Smooth muscle cell (in vitro differentiated cells): ENCODE measurements around the gene AGPAT4. TPM values are rescaled to one million over a fixed set of nuclear protein-coding genes. Genes with fewer than 3 reads are reported as not detected.
"Not testable (repeated sequence)": the region's sequence is repeated elsewhere in the genome, so short reads cannot be mapped to it uniquely, and the experiment has no call there.

Source experiments
- DNase-seq: peaks from one replicate; lab custom pipeline; 2025; ENCODE audit not compliant: unreplicated experiment; lab: John Stamatoyannopoulos, UW
- H2AFZ ChIP-seq: fragments of 200-600 bp; sonication (generic); 2 replicates; pipeline ENCODE4 v1.6.0; 2016; ENCODE audit warnings: antibody characterized with exemption, low read depth, mild to moderate bottlenecking
- H3F3A ChIP-seq: fragments of 200-600 bp; sonication (generic); 2 replicates; pipeline ENCODE4 v1.6.0; 2017; ENCODE audit warnings: antibody characterized with exemption, low read depth
- H3K27ac ChIP-seq: fragments of 200-600 bp; sonication (generic); 2 replicates; pipeline ENCODE4 v1.5.1; 2016; ENCODE audit warnings: low read depth, mild to moderate bottlenecking
- H3K27me3 ChIP-seq: fragments of 200-600 bp; sonication (generic); 2 replicates; pipeline ENCODE4 v1.6.1; 2016; ENCODE audit warnings: low read depth, mild to moderate bottlenecking
- H3K36me3 ChIP-seq: fragments of 200-600 bp; sonication (generic); 2 replicates; pipeline ENCODE4 v1.5.1; 2016; ENCODE audit warnings: low read depth
- H3K4me1 ChIP-seq: fragments of 200-600 bp; sonication (generic); 2 replicates; pipeline ENCODE4 v1.5.1; 2016; ENCODE audit warnings: low read depth
- H3K4me2 ChIP-seq: fragments of 200-600 bp; sonication (generic); 2 replicates; pipeline ENCODE4 v1.6.0; 2016; ENCODE audit warnings: mild to moderate bottlenecking
- H3K4me3 ChIP-seq: fragments of 200-600 bp; sonication (generic); 2 replicates; pipeline ENCODE4 v1.5.1; 2016; ENCODE audit warnings: mild to moderate bottlenecking
- H3K79me2 ChIP-seq: fragments of 200-600 bp; sonication (generic); 2 replicates; pipeline ENCODE4 v1.6.0; 2016; ENCODE audit warnings: low read depth, mild to moderate bottlenecking
- H3K9ac ChIP-seq: fragments of 200-600 bp; sonication (generic); 2 replicates; pipeline ENCODE4 v1.6.0; 2016; ENCODE audit warnings: low read depth
- H3K9me3 ChIP-seq: fragments of 200-600 bp; sonication (generic); replicated peaks from 2 replicates; pipeline ENCODE4 v1.5.1; 2016; ENCODE audit warnings: low read depth
- H4K20me1 ChIP-seq: fragments of 200-600 bp; sonication (generic); 2 replicates; pipeline ENCODE4 v1.6.0; 2016; ENCODE audit warnings: low read depth
- WGBS: methylation state at CpG from one replicate; pipeline ENCODE4 v1.1.7; 2016; ENCODE audit warnings: low lambda C conversion rate; 5-methylcytosine and 5-hydroxymethylcytosine counted together
- polyA plus RNA-seq: library from polyadenylated mRNA; unstranded; fragments of >200 nt; fragmentation: Nextera tagmentation; extraction: Ambion mirVana; gene quantifications from 2 replicates; pipeline ENCODE4 v1.2.1, GENCODE V29; 2016
- total RNA-seq: library from RNA; depleted of rRNA; stranded (reverse); fragments of >200 nt; gene quantifications from 2 replicates; pipeline ENCODE4 v1.2.3, GENCODE V29; 2014
- TF ChIP-seq, protein P1 (sequence below): fragments of 200-600 bp; sonication (generic); IDR thresholded peaks from 2 replicates; pipeline ENCODE4 v1.5.1; 2017; ENCODE audit warnings: borderline replicate concordance, mild to moderate bottlenecking, antibody characterized with exemption; ENCODE audit not compliant: insufficient read depth, poor library complexity, severe bottlenecking

AGPAT4 gene
- total and polyA plus RNA-seq, 2 experiments from 2014 or later, result 51.4 to 51.8 TPM

DNA sequence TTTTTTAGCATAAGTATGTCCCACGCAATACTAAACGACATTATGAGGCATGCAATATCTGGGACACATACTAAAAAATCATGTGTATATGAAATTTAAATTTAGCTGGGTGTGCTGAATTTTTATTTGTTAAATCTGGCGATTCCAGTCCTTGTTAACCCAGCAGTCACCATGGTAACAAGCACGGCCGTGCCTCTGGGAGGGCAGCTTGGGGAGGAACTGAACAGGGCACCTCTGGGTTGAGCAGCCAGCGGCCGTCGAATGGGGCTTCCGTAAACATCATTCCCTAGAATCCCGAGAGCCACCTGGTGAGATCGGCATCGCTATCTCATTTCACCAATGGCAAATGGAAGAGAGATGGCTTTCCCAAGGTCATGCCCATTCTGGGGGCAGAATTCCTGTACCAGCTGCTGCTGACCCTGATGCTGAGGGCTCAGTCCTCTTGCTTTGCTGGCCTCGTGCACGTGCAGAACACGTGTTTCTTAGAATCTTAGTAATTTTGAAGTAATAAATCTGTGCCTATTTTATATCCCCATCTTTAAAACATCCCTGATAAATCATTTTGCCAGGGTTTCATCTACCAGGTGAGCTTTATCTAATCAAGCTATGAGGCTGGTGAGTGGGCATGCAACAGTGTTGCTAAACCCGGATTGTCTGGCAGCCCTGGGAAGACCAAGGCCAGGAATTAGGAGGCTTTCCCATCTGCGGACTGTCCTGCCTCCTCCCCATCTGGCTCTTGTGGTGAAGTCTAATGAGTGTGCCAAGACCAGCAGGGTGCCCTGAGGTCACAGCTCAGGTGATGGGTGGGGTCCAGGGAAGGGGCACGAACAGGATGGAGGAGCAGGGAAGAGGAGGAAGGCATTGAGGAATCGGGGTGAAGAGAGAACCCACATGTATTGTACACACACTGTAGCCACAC is 85.1 kb downstream of the AGPAT4 start:
- DNase-seq, result no peak
- TF ChIP-seq, protein P1, sequence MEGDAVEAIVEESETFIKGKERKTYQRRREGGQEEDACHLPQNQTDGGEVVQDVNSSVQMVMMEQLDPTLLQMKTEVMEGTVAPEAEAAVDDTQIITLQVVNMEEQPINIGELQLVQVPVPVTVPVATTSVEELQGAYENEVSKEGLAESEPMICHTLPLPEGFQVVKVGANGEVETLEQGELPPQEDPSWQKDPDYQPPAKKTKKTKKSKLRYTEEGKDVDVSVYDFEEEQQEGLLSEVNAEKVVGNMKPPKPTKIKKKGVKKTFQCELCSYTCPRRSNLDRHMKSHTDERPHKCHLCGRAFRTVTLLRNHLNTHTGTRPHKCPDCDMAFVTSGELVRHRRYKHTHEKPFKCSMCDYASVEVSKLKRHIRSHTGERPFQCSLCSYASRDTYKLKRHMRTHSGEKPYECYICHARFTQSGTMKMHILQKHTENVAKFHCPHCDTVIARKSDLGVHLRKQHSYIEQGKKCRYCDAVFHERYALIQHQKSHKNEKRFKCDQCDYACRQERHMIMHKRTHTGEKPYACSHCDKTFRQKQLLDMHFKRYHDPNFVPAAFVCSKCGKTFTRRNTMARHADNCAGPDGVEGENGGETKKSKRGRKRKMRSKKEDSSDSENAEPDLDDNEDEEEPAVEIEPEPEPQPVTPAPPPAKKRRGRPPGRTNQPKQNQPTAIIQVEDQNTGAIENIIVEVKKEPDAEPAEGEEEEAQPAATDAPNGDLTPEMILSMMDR, result no peak
- no peak overlapping the region for H3K4me2 ChIP-seq
- no peak overlapping the region for H3K4me3 ChIP-seq
- H2AFZ ChIP-seq, result no peak overlapping the region
- WGBS, result 96% methylated on average over 19 of the region's 19 CpGs
- peaks cover 15% of the 10 kb centered on the region for H4K20me1 ChIP-seq
- peaks cover 79% of the 10 kb centered on the region for H3K79me2 ChIP-seq
- no peaks in the 10 kb centered on the region for H3K36me3 ChIP-seq
- no peak overlapping the region for H3K9ac ChIP-seq
- no peaks in the 10 kb centered on the region for H3K27me3 ChIP-seq
- peaks cover 2% of the 10 kb centered on the region for H3F3A ChIP-seq
- no peak overlapping the region for H3K27ac ChIP-seq
- no peaks in the 10 kb centered on the region for H3K9me3 ChIP-seq
- no peaks in the 10 kb centered on the region for H3K4me1 ChIP-seq

DNA sequence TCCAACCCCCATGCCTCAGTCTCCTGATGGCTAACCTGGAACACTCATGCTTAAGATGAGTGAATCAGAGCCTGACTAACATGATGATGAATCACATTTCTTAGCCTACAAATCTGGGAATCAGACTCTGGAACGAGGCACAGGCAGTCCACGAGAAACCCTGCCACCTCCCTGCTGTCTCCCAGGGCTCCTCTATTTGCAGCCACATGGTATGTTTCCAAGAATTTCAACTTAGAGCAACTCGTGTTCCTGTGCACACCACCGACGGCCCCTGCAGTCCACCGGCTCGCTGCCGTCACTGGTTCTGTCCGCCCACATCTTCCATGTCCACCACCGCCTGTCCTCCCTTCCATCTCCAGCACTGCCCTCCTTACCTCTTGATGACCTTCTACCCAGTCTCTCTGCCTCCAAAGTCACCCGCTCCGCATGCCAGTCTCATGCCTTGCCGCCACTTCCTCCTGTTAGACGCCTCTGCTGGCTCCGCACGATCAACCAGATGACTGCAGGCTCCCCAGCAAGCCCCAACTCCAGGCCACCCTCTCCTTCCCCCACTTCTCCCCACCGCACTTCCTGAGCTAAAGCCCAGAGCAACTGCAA is 87.6 kb downstream of the AGPAT4 start:
- H3K9me3 ChIP-seq, result no peaks in the 10 kb centered on the region
- H3K4me2 ChIP-seq, result peak overlapping the region; percentile 49
- no peaks in the 10 kb centered on the region for H3K4me1 ChIP-seq
- H3K27me3 ChIP-seq, result no peaks in the 10 kb centered on the region
- H2AFZ ChIP-seq, result no peak overlapping the region
- no peak overlapping the region for H3K4me3 ChIP-seq
- peaks cover 2% of the 10 kb centered on the region for H3F3A ChIP-seq
- peak overlapping the region; percentile 84 for H3K27ac ChIP-seq
- H3K79me2 ChIP-seq, result peaks cover 66% of the 10 kb centered on the region
- H3K36me3 ChIP-seq, result no peaks in the 10 kb centered on the region
- WGBS, result 53% methylated on average over 17 of the region's 17 CpGs
- H4K20me1 ChIP-seq, result peaks cover 15% of the 10 kb centered on the region
- H3K9ac ChIP-seq, result no peak overlapping the region
- TF ChIP-seq, protein P1, result no peak
- DNase-seq, result no peak

DNA sequence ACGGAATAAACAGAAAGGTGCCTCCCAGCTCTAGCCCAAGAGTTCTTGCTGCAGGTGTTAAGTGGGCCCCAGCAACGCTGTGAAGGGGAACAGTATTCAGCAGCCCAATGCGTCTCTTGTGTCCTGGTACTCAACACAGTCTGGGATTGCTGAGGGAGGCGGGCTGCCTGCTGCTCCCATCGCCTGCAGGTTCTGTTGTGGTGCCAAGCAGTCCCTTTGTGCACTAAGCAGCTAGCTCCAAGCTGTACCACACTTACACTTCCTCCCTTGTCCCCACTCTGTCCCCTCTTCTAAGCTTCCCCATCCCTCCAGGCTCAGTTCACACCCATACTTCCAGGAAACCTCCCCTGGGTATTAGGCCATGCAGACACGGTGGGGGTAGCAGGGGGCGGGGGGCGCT is 92.7 kb downstream of the AGPAT4 start:
- no peak overlapping the region for H3K4me2 ChIP-seq
- no peaks in the 10 kb centered on the region for H3K4me1 ChIP-seq
- no peak overlapping the region for H3K27ac ChIP-seq
- H3K36me3 ChIP-seq, result peaks cover 3% of the 10 kb centered on the region
- peaks cover 2% of the 10 kb centered on the region for H3F3A ChIP-seq
- TF ChIP-seq, protein P1, result no peak
- no peaks in the 10 kb centered on the region for H3K9me3 ChIP-seq
- H4K20me1 ChIP-seq, result no peaks in the 10 kb centered on the region
- no peak overlapping the region for H3K4me3 ChIP-seq
- no peak overlapping the region for H3K9ac ChIP-seq
- no peak overlapping the region for H2AFZ ChIP-seq
- H3K79me2 ChIP-seq, result peaks cover 43% of the 10 kb centered on the region
- DNase-seq, result no peak
- H3K27me3 ChIP-seq, result no peaks in the 10 kb centered on the region
- WGBS, result 98% methylated on average over 8 of the region's 8 CpGs

DNA sequence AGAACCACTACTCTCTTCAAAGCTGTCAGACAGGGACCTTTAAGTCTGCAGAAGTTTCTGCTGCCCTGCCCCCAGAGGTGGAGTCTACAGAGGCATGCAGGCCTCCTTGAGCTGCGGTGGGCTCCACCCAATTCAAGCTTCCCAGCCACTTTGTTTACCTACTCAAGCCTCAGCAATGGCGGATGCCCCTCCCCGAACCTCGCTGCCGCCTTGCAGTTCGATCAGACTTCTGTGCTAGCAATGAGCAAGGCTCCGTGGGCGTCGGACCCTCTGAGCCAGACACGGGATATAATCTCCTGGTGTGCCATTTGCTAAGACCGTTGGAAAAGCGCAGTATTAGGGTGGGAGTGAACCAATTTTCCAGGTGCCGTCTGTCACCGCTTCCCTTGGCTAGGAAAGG is 95.7 kb downstream of the AGPAT4 start:
- H3K4me1 ChIP-seq, H3K9me3 ChIP-seq, H3K4me3 ChIP-seq, H3K9ac ChIP-seq, H4K20me1 ChIP-seq, H3K27me3 ChIP-seq, H3K4me2 ChIP-seq, DNase-seq, H3K27ac ChIP-seq, H2AFZ ChIP-seq, H3F3A ChIP-seq, H3K36me3 ChIP-seq: not testable (repeated sequence)
- peaks cover 31% of the 10 kb centered on the region for H3K79me2 ChIP-seq
- 99% methylated on average over 14 of the region's 14 CpGs for WGBS

DNA sequence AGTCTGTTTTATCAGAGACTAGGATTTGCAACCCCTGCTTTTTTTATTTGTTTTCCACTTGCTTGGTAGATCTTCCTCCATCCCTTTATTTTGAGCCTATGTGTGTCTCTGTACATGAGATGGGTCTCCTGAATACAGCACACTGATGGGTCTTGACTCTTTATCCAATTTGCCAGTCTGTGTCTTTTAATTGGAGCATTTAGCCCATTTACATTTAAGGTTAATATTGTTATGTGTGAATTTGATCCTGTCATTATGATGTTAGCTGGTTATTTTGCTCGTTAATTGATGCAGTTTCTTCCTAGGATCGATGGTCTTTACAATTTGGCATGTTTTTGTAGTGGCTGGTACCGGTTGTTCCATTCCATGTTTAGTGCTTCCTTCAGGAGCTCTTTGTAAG is 97.4 kb downstream of the AGPAT4 start:
- not testable (repeated sequence) for H4K20me1 ChIP-seq, H3K4me2 ChIP-seq, H3K9me3 ChIP-seq, DNase-seq, H3K4me1 ChIP-seq, H3K36me3 ChIP-seq, H3K9ac ChIP-seq, H3F3A ChIP-seq, H3K27me3 ChIP-seq, H3K27ac ChIP-seq, H3K4me3 ChIP-seq, H2AFZ ChIP-seq
- WGBS, result 95% methylated on average over 3 of the region's 3 CpGs
- peaks cover 32% of the 10 kb centered on the region for H3K79me2 ChIP-seq

DNA sequence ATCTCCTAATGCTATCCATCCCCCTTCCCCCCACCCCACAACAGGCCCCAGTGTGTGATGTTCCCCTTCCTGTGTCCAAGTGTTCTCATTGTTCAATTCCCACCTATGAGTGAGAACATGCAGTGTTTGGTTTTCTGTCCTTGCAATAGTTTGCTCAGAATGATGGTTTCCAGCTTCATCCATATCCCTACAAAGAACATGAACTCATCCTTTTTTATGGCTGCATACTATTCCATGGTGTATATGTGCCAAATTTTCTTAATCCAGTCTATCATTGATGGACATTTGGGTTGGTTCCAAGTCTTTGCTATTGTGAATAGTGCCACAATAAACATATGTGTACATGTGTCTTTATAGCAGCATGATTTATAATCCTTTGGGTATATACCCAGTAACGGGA is 101.1 kb downstream of the AGPAT4 start:
- H2AFZ ChIP-seq, H3F3A ChIP-seq, H3K4me3 ChIP-seq, H3K27ac ChIP-seq, H3K27me3 ChIP-seq, H3K4me2 ChIP-seq, H3K36me3 ChIP-seq, H3K9me3 ChIP-seq, H3K9ac ChIP-seq, DNase-seq, H3K4me1 ChIP-seq: not testable (repeated sequence)
- WGBS, result 0% methylated on average over 1 of the region's 1 CpG
- Histone ChIP-seq H4K20me1 (peaks cover 45% of the 10 kb centered on the region), H3K79me2 (peaks cover 44% of the 10 kb centered on the region)
